ENCODE results near the gene LRP5. TPM values are rescaled to one million over a fixed set of nuclear protein-coding genes. Genes with fewer than 3 reads are reported as not detected.

LRP5 gene
- total and polyA plus RNA-seq, 9 of the 15 experiments (the other 6 are each of a cell fraction or from before 2014, with no cell fraction given), result 0.48 to 44.2 (median 13.5) TPM

DNA sequence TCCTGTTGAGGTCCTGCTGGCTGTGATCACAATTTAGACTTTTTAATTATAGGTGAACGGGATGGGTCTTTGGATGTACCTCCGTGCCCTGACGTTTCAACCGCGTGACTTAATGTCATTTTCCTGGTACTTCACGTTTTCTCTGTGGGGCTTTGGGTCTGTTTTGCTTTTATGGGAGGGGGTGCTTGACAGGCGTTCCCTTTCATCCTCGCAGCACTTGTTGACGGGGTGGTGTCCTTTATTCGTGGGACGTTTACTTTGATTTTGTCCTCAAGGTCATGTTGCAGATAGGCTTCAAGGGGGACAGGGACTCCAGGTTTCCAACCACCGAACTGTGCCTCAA lies 149.2 kb downstream of the LRP5 start (continued):
- TF ChIP-seq DMBX1 (CRISPR knock-in tag; IDR thresholded peaks at IDR 0.05; ENCODE audit: borderline replicate concordance) (no peak), SIN3A (IDR thresholded peaks at IDR 0.05; ENCODE audit: borderline replicate concordance in 2 of 2, control insufficient read depth in 1 of 2, low read depth in 2 of 2, low read length in 2 of 2) (0 out of 4 replicates have a peak, but pooled peaks of 1 of the 2 experiments have one; percentile 32), POLR2AphosphoS2 (IDR thresholded peaks at IDR 0.05; ENCODE audit: low read length) (no peak), SAP30 (IDR thresholded peaks at IDR 0.05; ENCODE audit: borderline replicate concordance, insufficient read depth, low read depth, low read length, poor library complexity, severe bottlenecking) (peak; percentile 15), MIER1 (IDR thresholded peaks at IDR 0.05; ENCODE audit: low read depth) (no peak), SAFB (IDR thresholded peaks at IDR 0.05; ENCODE audit: borderline replicate concordance, low read depth, low read length) (no peak)
- TF ChIP-seq, protein P1, sequence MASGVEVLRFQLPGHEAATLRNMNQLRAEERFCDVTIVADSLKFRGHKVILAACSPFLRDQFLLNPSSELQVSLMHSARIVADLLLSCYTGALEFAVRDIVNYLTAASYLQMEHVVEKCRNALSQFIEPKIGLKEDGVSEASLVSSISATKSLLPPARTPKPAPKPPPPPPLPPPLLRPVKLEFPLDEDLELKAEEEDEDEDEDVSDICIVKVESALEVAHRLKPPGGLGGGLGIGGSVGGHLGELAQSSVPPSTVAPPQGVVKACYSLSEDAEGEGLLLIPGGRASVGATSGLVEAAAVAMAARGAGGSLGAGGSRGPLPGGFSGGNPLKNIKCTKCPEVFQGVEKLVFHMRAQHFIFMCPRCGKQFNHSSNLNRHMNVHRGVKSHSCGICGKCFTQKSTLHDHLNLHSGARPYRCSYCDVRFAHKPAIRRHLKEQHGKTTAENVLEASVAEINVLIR (CRISPR knock-in tag; IDR thresholded peaks at IDR 0.05), result 0 out of 2 replicates have a peak, but pooled peaks have one; percentile 27

DNA sequence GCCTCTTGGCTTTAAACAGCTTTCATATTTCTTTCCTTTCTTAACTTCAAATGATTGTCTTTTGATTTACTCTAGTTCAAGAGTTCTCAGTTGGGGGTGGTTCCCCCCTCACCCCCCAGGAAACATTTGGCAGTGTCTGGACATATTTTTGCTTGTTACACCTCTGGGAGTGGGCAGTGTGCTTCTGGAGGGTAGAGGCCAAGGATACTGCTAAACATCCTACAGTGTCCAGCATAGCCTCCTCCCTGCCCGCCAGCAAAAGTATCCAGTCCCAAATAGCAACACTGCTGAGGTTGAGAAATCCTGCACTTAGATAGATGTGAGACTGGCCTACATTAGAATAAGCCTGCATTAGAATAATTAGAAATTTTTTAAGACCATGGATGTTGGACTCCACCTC lies 151.3 kb downstream of the LRP5 start:
- Histone ChIP-seq H3K9ac (ENCODE audit: insufficient read depth in 1 of 2, low read depth in 2 of 2, low read length in 2 of 2) (peak overlapping the region; percentile 18 to 53; a peak in 2 of 4 replicates), H3K36me3 (ENCODE audit: control insufficient read depth, insufficient read depth, low read length) (peaks cover 36% of the 10 kb centered on the region; the same call in 2 of the 3 replicates), H4K20me1 (replicated peaks; ENCODE audit: control insufficient read depth, insufficient read depth, low read length) (peaks cover 63% of the 10 kb centered on the region), H2AFZ (ENCODE audit: low read depth, low read length) (no peak overlapping the region), H3K4me1 (replicated peaks in 1 of 2; ENCODE audit: control insufficient read depth in 2 of 2, insufficient read depth in 2 of 2, low read length in 2 of 2) (peaks cover 11 to 15% of the 10 kb centered on the region in 2 experiments; a peak in 4 of 5 replicates), H3K79me2 (ENCODE audit: control insufficient read depth, insufficient read depth, low read length) (peaks cover 80% of the 10 kb centered on the region), H3K9me3 (replicated peaks; ENCODE audit: control insufficient read depth, insufficient read depth, low read depth, low read length) (no peaks in the 10 kb centered on the region), H3K9me1 (ENCODE audit: control insufficient read depth, insufficient read depth, low read length) (peaks cover 3% of the 10 kb centered on the region), H3K4me2 (ENCODE audit: insufficient read depth, low read length) (peak overlapping the region; percentile 92; the same call in 1 of the 2 replicates), H3K4me3 (no peak overlapping the region), H3K27ac (ENCODE audit: extremely low read depth, low read depth, low read length) (no peak overlapping the region), H3K27me3 (ENCODE audit: control insufficient read depth in 2 of 2, insufficient read depth in 2 of 2, low read length in 2 of 2) (no peaks in the 10 kb centered on the region)
- FAIRE-seq, result no peak
- TF ChIP-seq ZNF212 (CRISPR knock-in tag; IDR thresholded peaks at IDR 0.05) (no peak), GTF2A2 (tag; IDR thresholded peaks at IDR 0.05) (no peak), PTTG1 (tag; IDR thresholded peaks at IDR 0.05; ENCODE audit: low read depth) (no peak), GABPB1 (CRISPR knock-in tag; IDR thresholded peaks at IDR 0.05) (no peak), TCF7L2 (IDR thresholded peaks at IDR 0.05; ENCODE audit: low read depth, low read length) (no peak), ZNF79 (CRISPR knock-in tag; IDR thresholded peaks at IDR 0.05; ENCODE audit: low read depth) (no peak), CHD2 (IDR thresholded peaks at IDR 0.05; ENCODE audit: low read depth, low read length) (no peak)
- TF ChIP-seq, protein P2, sequence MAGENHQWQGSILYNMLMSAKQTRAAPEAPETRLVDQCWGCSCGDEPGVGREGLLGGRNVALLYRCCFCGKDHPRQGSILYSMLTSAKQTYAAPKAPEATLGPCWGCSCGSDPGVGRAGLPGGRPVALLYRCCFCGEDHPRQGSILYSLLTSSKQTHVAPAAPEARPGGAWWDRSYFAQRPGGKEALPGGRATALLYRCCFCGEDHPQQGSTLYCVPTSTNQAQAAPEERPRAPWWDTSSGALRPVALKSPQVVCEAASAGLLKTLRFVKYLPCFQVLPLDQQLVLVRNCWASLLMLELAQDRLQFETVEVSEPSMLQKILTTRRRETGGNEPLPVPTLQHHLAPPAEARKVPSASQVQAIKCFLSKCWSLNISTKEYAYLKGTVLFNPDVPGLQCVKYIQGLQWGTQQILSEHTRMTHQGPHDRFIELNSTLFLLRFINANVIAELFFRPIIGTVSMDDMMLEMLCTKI (IDR thresholded peaks at IDR 0.05; ENCODE audit: partially characterized antibody), result no peak
- no peak for DNase-seq (ENCODE audit: extremely low read depth in 1 of 4, low spot score in 3 of 4)
- in situ Hi-C loops (cut with MboI), result no loop called here
- intact Hi-C loops (cut with micrococcal nuclease), result no loop called here
- ATAC-seq, result no peak
- no TSS peak for BruUV-seq (replicated peaks)
- POLR2A ChIA-PET, result no interaction called here
- CTCF ChIA-PET (ENCODE audit: low intra/inter-chr PET ratio), result no interaction called here
- 90% methylated on average over 1 of the region's 1 CpG for WGBS (ENCODE audit: insufficient coverage, low coverage, missing lambda C conversion rate)

Measured in K562 (cell line).